Activated T-cell treated with anti-CD3 and anti-CD28 coated beads, Interleukin-2, amount 50 U/mL, for 72 hours (primary cell): ENCODE data around the gene MICAL3. TPM values are rescaled to one million over a fixed set of nuclear protein-coding genes. Genes with fewer than 3 reads are reported as not detected.
"Not testable (repeated sequence)": the region's sequence is repeated elsewhere in the genome, so short reads cannot be mapped to it uniquely, and the experiment has no call there.

ENCODE experiments used
- ATAC-seq, 2 donors: fragments of 150-1000 bp; cut with Tn5 transposase; replicated peaks in 1 of 2; 2 replicates each; pipeline ENCODE4 v1.10.0; 2021; ENCODE audit warnings: moderate library complexity in 2 of 2, mild to moderate bottlenecking in 1 of 2
- DNase-seq, 2 donors: peaks; one replicate each; pipeline ENCODE4 v3.0.0; 2021 to 2022; ENCODE audit warnings: mixed read lengths in 1 of 2
- H3K27ac Mint-ChIP-seq: one replicate; pipeline ENCODE4 v1.8.0; 2022; ENCODE audit warnings: mild to moderate bottlenecking, moderate library complexity, mixed read lengths
- H3K27me3 Mint-ChIP-seq: one replicate; pipeline ENCODE4 v1.8.0; 2022; ENCODE audit warnings: low read depth, mixed read lengths
- H3K36me3 Mint-ChIP-seq, 2 donors: one replicate each; pipeline ENCODE4 v1.8.0; 2022; ENCODE audit warnings: mixed read lengths in 2 of 2, mild to moderate bottlenecking in 1 of 2; ENCODE audit not compliant: insufficient read depth in 2 of 2
- H3K4me1 Mint-ChIP-seq: one replicate; pipeline ENCODE4 v1.8.0; 2022; ENCODE audit warnings: low read depth, mixed read lengths
- H3K4me3 Mint-ChIP-seq, 2 donors: one replicate each; pipeline ENCODE4 v1.8.0; 2022; ENCODE audit warnings: mild to moderate bottlenecking in 2 of 2, mixed read lengths in 2 of 2, moderate library complexity in 2 of 2
- H3K9me3 Mint-ChIP-seq, 2 donors: one replicate each; pipeline ENCODE4 v1.8.0; 2022; ENCODE audit warnings: mixed read lengths in 2 of 2
- total RNA-seq, 2 donors: library from RNA; stranded (reverse); gene quantifications; one replicate each; pipeline ENCODE4 v1.2.3, GENCODE V29; 2022

Gene MICAL3
- 10 to 100 TPM; 17.9 to 26.0 TPM for total RNA-seq

DNA sequence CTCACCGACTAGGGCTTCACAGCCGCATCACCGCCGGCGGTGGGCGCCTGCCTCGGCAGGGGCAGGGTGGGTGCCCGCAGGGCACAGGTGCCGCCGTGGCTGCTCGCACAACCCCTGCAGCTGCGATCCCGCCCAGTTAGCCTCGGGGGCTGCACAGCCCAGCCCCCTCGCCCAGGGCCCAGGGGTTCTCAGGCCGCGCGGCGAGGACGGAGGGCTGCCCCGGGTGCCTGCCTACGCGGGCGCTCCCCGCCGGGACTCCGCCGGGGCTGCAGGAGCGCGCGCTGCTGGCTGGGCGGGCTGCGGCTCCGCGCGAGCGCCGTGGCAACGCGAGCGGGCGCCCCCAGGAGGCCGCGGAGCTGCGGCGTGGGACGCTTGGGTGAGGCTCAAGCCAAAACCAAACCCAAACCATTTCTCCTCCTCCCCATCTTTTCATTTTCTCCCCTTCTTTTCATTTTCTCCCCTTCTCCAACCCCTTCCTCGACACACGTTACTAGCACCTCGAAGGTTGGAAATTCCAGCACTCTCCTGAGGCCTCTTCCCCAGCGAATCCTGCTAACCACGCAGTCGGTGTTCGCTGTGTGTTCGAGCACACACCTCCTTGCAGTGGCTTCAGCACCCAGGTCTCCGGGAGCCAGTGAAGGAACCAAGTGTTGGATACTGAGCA is at the start of gene MICAL3:
Gene MICAL3, minus strand, starts transcription at position 286 of the 664 bp plus-strand sequence. CDS start 117,749 bp downstream, outside the sequence.
- Mint-ChIP-seq H3K4me1 (peaks cover 12% of the 10 kb centered on the region), H3K4me3 (peak within 1 kb of the TSS; percentile 92 to 93), H3K27me3 (peaks cover 51% of the 10 kb centered on the region), H3K9me3 (no peaks in the 10 kb centered on the region), H3K27ac (no peak within 1 kb of the TSS), H3K36me3 (no peaks in the 10 kb centered on the region)
- ATAC-seq (peak; percentile 94), DNase-seq (peak; percentile 70 to 81)

DNA sequence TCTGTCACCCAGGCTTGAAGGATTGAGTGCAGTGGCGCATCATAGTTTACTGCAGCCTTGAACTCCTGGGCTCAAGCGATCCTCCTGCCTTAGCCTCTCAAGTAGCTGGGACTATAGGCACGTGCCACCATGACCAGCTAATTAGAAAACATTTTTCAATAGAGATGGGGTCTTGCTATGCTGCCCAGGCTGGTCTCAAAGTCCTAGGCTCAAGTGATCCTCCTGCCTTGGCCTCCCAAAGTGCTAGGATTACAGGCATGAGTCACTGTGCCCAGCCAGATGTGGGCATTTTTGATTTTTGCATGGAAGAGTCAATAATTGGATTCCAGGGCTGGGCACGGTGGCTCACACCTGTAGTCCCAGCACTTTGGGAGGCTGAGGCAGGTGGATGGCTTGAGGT is 49.6 kb upstream of the MICAL3 start:
- not testable (repeated sequence) for H3K27ac Mint-ChIP-seq, ATAC-seq, H3K36me3 Mint-ChIP-seq, H3K9me3 Mint-ChIP-seq, H3K4me3 Mint-ChIP-seq, H3K27me3 Mint-ChIP-seq, DNase-seq
- H3K4me1 Mint-ChIP-seq, result peaks cover 19% of the 10 kb centered on the region

- no peaks in the 10 kb centered on the region for H3K9me3 Mint-ChIP-seq
- peaks cover 2 to 5% of the 10 kb centered on the region in 2 donors for H3K36me3 Mint-ChIP-seq
- ATAC-seq (no peak), DNase-seq (no peak)
- H3K4me1 Mint-ChIP-seq, result peaks cover 14% of the 10 kb centered on the region
- no peak overlapping the region for H3K4me3 Mint-ChIP-seq
- H3K27me3 Mint-ChIP-seq, result no peaks in the 10 kb centered on the region
- H3K27ac Mint-ChIP-seq, result no peak overlapping the region
Measured at GRCh38 chr22:18073467-18073866, 49.1 kb upstream of the MICAL3 start.

- H3K9me3 Mint-ChIP-seq, result no peaks in the 10 kb centered on the region
- no peaks in the 10 kb centered on the region for H3K36me3 Mint-ChIP-seq
- H3K4me1 Mint-ChIP-seq, result peaks cover 10% of the 10 kb centered on the region
- DNase-seq (no peak), ATAC-seq (no peak)
- no peak overlapping the region for H3K27ac Mint-ChIP-seq
- H3K4me3 Mint-ChIP-seq, result no peak overlapping the region
- peaks cover 7% of the 10 kb centered on the region for H3K27me3 Mint-ChIP-seq
Measured at GRCh38 chr22:18071968-18072310, 47.6 kb upstream of the MICAL3 start.

DNA sequence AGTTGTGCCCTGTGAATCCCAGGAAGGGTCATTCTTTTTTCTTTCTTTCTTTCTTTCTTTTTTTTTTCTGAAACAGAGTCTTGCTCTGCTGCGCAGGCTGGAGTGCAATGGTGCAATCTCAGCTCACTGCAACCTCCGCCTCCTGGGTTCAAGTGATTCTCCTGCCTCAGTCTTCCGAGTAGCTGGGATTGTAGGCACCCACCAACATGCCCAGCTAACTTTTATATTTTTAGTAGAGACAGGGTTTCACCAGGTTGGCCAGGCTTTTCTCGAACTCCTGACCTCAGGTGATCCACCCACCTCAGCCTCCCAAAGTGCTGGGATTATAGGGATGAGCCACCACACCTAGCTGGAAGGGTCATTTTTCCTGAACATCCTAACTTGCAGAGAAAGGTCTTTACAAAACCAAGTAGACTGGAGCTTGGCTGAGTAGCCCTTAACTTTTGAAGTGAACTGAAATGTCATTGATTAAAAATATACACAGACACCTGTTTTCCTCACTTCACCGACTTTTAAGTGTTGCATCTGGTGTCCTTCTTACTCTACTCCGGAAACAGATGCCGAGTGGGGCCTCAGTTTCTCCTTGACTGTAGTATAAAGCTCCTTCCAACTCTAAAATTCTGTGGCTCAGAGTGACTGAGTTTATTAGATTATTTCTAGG is 47.1 kb upstream of the MICAL3 start:
- not testable (repeated sequence) for ATAC-seq, H3K9me3 Mint-ChIP-seq, H3K36me3 Mint-ChIP-seq, H3K4me3 Mint-ChIP-seq, H3K27ac Mint-ChIP-seq, DNase-seq, H3K4me1 Mint-ChIP-seq
- H3K27me3 Mint-ChIP-seq, result peaks cover 11% of the 10 kb centered on the region

GRCh38 chr22:18070556-18071306 is 46.4 kb upstream of the MICAL3 start:
- H3K27ac Mint-ChIP-seq, result no peak overlapping the region
- DNase-seq, result no peak
- no peak overlapping the region for H3K4me3 Mint-ChIP-seq

DNA sequence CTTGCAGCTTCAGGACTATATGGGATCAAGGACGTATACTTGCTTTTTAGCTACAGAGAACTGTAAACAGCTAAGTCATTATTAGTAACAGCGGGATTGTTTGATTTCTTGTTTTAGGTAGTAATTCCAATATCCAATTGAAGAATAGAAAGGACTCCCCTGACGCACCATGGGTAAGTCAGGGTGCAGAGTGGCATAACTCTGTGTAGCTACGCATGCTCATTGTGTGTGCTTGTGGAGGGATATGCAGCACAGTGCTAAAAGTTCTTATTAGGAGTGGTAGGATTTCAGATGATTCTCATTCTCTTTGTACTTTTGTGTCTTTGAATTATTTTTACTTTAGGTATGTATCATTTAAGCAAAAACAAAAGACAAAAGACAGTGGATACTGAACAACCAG is 45.7 kb upstream of the MICAL3 start:
- Mint-ChIP-seq H3K36me3 (no peaks in the 10 kb centered on the region), H3K4me3 (no peak overlapping the region), H3K27ac (no peak overlapping the region), H3K27me3 (peaks cover 24% of the 10 kb centered on the region), H3K4me1 (no peaks in the 10 kb centered on the region), H3K9me3 (no peaks in the 10 kb centered on the region)
- DNase-seq (no peak), ATAC-seq (no peak)

More at GRCh38 chr22:18070556-18071306, 46.4 kb upstream of the MICAL3 start:
- Mint-ChIP-seq H3K9me3 (no peaks in the 10 kb centered on the region), H3K4me1 (no peaks in the 10 kb centered on the region), H3K36me3 (no peaks in the 10 kb centered on the region), H3K27me3 (peaks cover 18% of the 10 kb centered on the region)
- ATAC-seq, result no peak

DNA sequence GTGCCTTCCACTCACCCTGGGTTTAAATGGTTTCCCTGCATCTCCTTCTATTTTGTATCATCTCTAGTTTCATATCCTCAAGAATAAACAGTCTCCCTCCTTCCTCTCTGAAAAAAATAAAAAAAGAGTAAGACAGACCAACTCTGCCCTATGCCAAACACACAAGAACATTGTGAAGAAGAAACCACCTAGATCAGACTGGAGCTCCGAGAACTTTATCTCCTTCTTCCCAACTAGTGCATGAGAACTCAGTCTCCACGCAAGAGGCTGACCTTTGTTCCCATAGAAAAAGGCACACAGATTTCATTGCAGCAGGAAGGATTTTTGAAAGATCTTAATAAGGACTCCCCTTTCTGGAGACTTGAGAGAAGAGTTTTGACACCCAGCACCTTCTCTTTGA is 44.7 kb upstream of the MICAL3 start:
- H3K36me3 Mint-ChIP-seq, result no peaks in the 10 kb centered on the region
- no peak overlapping the region for H3K27ac Mint-ChIP-seq
- H3K4me3 Mint-ChIP-seq, result no peak overlapping the region
- no peak for ATAC-seq
- H3K4me1 Mint-ChIP-seq, result no peaks in the 10 kb centered on the region
- no peaks in the 10 kb centered on the region for H3K9me3 Mint-ChIP-seq
- DNase-seq, result no peak
- peaks cover 30% of the 10 kb centered on the region for H3K27me3 Mint-ChIP-seq

GRCh38 chr22:18068381-18068988 is 44.1 kb upstream of the MICAL3 start:
- H3K27ac Mint-ChIP-seq, result no peak overlapping the region

GRCh38 chr22:18067548-18068341 is 43.4 kb upstream of the MICAL3 start:
- Mint-ChIP-seq H3K4me3 (no peak overlapping the region), H3K36me3 (no peaks in the 10 kb centered on the region), H3K9me3 (no peaks in the 10 kb centered on the region), H3K27me3 (peaks cover 30% of the 10 kb centered on the region), H3K27ac (no peak overlapping the region), H3K4me1 (no peaks in the 10 kb centered on the region)
- no peak for ATAC-seq
- DNase-seq, result no peak

More at GRCh38 chr22:18068381-18068988, 44.1 kb upstream of the MICAL3 start:
- Mint-ChIP-seq H3K4me1 (no peaks in the 10 kb centered on the region), H3K4me3 (no peak overlapping the region), H3K27me3 (peaks cover 30% of the 10 kb centered on the region), H3K36me3 (no peaks in the 10 kb centered on the region), H3K9me3 (no peaks in the 10 kb centered on the region)
- ATAC-seq, result no peak
- DNase-seq, result no peak

- no peak overlapping the region for H3K4me3 Mint-ChIP-seq
- no peak for ATAC-seq
- no peak overlapping the region for H3K27ac Mint-ChIP-seq
- no peaks in the 10 kb centered on the region for H3K4me1 Mint-ChIP-seq
- peaks cover 30% of the 10 kb centered on the region for H3K27me3 Mint-ChIP-seq
- no peaks in the 10 kb centered on the region for H3K9me3 Mint-ChIP-seq
- no peak for DNase-seq
- H3K36me3 Mint-ChIP-seq, result no peaks in the 10 kb centered on the region
Measured at GRCh38 chr22:18067121-18067520, 42.8 kb upstream of the MICAL3 start.

GRCh38 chr22:18066181-18066859 is 42.0 kb upstream of the MICAL3 start:
- Mint-ChIP-seq H3K4me1 (no peaks in the 10 kb centered on the region), H3K36me3 (no peaks in the 10 kb centered on the region), H3K9me3 (no peaks in the 10 kb centered on the region), H3K27ac (no peak overlapping the region), H3K27me3 (peaks cover 30% of the 10 kb centered on the region), H3K4me3 (no peak overlapping the region)
- ATAC-seq (no peak), DNase-seq (no peak)
